Peyer's patch (tissue), 4 donors: ENCODE data around the gene CENPA. TPM values are rescaled to one million over a fixed set of nuclear protein-coding genes. Genes with fewer than 3 reads are reported as not detected.

Source experiments
- DNase-seq, 3 donors: peaks; one replicate each; pipeline ENCODE4 v3.0.0-alpha.2; 2017 to 2019
- H3K27ac ChIP-seq, 4 donors: fragments of 200-600 bp; sonication (generic); one replicate each; pipeline ENCODE4 v1.5.1; 2016 to 2019
- H3K27me3 ChIP-seq, 2 donors: fragments of 200-600 bp; sonication (generic); one replicate each; pipeline ENCODE4 v1.5.1; 2019
- H3K36me3 ChIP-seq, 3 donors: fragments of 200-600 bp; sonication (generic); one replicate each; pipeline ENCODE4 v1.5.1; 2016 to 2019
- H3K4me1 ChIP-seq, 4 donors: fragments of 200-600 bp; sonication (generic); one replicate each; pipeline ENCODE4 v1.5.1; 2016 to 2019
- H3K4me3 ChIP-seq, 4 donors: fragments of 200-600 bp; sonication (generic); 1 replicate in 3 of 4; 2 replicates in 1 of 4; pipeline ENCODE4 v1.5.1; 2016 to 2019; ENCODE audit warnings: mild to moderate bottlenecking in 1 of 4
- H3K9me3 ChIP-seq, 4 donors: fragments of 200-600 bp; sonication (generic); one replicate each; pipeline ENCODE4 v1.5.1; 2016 to 2019; ENCODE audit warnings: mild to moderate bottlenecking in 1 of 4
- POLR2A ChIP-seq, 2 donors: fragments of 450-650 bp; IDR thresholded peaks; one replicate each; pipeline ENCODE4 v1.5.1; 2017; ENCODE audit warnings: antibody characterized with exemption in 2 of 2, mild to moderate bottlenecking in 2 of 2, moderate library complexity in 2 of 2
- total RNA-seq, 4 donors: library from RNA; depleted of rRNA; stranded (reverse); fragments of >200 nt; gene quantifications; one replicate each; pipeline ENCODE4 v1.1.0, GENCODE V29; 2016
- TF ChIP-seq, protein P1 (sequence below), 6 experiments: fragments of 450-650 bp in 4 of 6; fragments of 200-600 bp in 2 of 6; sonication (generic) in 1 of 6; IDR thresholded peaks; one replicate each; pipeline ENCODE4 v1.5.1; 2017 to 2019; ENCODE audit warnings: antibody characterized with exemption in 6 of 6, mild to moderate bottlenecking in 3 of 6, moderate library complexity in 1 of 6

The CENPA gene
- 1 to 10 TPM in 2 of 4 donors, not detected in 2; 1.6 to 2.1 TPM for total RNA-seq

DNA sequence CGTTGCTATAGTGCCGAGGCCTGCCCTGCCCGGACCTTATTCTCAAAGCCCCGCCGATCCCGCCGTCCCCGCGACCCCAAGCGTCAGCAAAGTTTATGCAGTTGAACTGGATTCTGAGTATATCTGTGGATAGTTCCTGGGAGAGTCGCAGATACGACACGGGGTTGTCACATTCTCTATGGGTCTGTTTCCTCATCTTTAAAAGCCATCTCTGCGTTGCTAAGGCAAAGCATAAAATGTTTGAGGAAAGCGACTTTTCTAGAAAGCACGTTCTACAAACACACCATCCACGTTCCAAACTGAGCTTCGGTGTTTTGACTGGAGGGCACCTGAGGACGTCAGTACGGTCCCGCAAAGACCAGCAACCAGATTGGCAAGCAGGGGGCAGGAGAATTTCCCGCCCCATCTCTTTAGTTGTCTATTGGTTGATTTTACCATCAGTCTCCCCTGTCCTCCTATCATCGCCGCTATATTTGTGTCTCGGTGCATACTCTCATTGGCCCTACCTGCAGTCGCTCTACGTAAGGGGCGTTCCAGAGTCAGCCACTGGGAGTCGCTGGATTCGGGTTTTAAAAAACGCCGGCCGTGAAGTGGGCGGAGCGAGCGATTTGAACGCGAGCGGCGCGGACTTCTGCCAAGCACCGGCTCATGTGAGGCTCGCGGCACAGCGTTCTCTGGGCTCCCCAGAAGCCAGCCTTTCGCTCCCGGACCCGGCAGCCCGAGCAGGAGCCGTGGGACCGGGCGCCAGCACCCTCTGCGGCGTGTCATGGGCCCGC is at the start of gene CENPA:
Gene CENPA (plus strand): TSS at position 626 of the 776 bp plus-strand sequence. CDS start 141 bp downstream, at position 767.
- peaks cover 0 to 4% (median 0%) of the 10 kb centered on the region in 3 donors for H3K36me3 ChIP-seq
- peak within 1 kb of the TSS; percentile 61 to 74 (median 71) for H3K4me3 ChIP-seq
- no peaks in the 10 kb centered on the region for H3K9me3 ChIP-seq
- peak; percentile 95 to 99 (median 97) for DNase-seq
- TF ChIP-seq, protein P1, sequence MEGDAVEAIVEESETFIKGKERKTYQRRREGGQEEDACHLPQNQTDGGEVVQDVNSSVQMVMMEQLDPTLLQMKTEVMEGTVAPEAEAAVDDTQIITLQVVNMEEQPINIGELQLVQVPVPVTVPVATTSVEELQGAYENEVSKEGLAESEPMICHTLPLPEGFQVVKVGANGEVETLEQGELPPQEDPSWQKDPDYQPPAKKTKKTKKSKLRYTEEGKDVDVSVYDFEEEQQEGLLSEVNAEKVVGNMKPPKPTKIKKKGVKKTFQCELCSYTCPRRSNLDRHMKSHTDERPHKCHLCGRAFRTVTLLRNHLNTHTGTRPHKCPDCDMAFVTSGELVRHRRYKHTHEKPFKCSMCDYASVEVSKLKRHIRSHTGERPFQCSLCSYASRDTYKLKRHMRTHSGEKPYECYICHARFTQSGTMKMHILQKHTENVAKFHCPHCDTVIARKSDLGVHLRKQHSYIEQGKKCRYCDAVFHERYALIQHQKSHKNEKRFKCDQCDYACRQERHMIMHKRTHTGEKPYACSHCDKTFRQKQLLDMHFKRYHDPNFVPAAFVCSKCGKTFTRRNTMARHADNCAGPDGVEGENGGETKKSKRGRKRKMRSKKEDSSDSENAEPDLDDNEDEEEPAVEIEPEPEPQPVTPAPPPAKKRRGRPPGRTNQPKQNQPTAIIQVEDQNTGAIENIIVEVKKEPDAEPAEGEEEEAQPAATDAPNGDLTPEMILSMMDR (IDR thresholded peaks at IDR 0.05): peak; percentile 32 to 66 (median 46)
- peak in 1 of 2 donors; percentile 2 for TF ChIP-seq POLR2A (IDR thresholded peaks at IDR 0.05)
- H3K27ac ChIP-seq: peak within 1 kb of the TSS in 3 of 4 donors; percentile 6 to 62 (median 40)
- H3K27me3 ChIP-seq: no peaks in the 10 kb centered on the region
- no peaks in the 10 kb centered on the region for H3K4me1 ChIP-seq

DNA sequence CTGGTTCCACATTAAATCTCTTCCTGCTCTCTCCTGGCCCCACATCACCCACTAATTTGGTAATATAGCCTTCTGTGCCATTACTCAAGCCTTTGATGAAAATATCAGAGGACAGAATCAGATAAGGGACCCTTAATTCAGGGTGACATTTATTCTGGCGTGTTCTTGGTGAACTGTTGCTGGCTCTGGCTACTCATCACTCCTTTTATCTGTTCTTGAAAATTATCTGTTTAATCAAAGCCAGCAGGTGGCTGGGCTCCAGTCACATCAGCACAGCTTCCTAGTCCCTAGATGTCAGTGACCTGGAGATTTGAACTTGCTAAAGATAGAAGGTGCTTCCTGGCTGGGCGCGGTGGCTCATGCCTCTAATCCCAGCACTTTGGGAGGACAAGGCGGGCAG is 48.6 kb upstream of the CENPA start:
- DNase-seq: no peak
- no peak for TF ChIP-seq POLR2A (IDR thresholded peaks at IDR 0.05)
- TF ChIP-seq, protein P1 (IDR thresholded peaks at IDR 0.05): no peak
- Histone ChIP-seq H3K4me1 (no peaks in the 10 kb centered on the region), H3K4me3 (no peak overlapping the region), H3K27me3 (no peaks in the 10 kb centered on the region), H3K27ac (no peak overlapping the region), H3K36me3 (no peaks in the 10 kb centered on the region), H3K9me3 (no peaks in the 10 kb centered on the region)

DNA sequence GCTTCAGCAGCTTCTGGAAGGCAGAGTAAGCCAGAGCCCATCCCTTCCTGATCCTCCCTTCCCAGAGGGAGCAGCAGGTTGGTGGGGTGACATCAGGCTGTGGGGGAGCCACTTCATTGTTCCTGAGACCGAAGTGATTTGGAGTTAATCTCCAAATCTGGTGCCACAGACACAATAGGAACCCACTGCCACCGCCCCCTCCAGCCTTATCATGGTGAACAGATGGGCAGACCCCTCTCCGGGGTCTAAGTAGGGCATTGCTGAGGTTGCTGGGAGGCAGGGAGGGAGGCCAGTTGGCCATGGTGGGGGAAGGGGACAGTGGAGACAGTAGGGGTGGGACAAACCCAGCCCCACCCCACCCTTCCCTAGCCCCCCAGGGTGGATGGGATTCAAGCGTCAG is 47.4 kb upstream of the CENPA start:
- TF ChIP-seq, protein P1 (IDR thresholded peaks at IDR 0.05): no peak
- no peak for TF ChIP-seq POLR2A (IDR thresholded peaks at IDR 0.05)
- Histone ChIP-seq H3K4me1 (no peaks in the 10 kb centered on the region), H3K4me3 (no peak overlapping the region), H3K36me3 (no peaks in the 10 kb centered on the region), H3K27me3 (no peaks in the 10 kb centered on the region), H3K27ac (no peak overlapping the region), H3K9me3 (no peaks in the 10 kb centered on the region)
- no peak for DNase-seq

DNA sequence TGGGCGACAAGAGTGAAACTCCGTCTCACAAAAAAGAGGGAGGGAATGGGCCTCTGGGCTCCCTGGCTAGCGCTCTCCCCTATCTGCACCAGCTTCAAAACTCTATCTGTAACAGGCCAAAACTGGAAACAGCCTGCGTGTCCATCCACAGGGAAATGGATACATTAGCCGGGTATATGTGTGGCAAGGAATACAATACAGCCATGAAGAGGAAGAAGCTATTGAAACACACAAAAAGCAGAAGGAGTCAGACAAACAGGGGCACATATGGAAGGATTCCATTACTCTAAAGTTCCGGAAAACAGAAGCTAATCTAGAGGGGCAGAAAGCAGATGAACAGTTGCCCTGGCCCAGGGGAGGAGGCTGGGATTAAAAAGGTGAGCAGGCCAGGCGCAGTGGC is 46.3 kb upstream of the CENPA start:
- no peaks in the 10 kb centered on the region for H3K4me1 ChIP-seq
- no peak for DNase-seq
- TF ChIP-seq POLR2A (IDR thresholded peaks at IDR 0.05): no peak
- TF ChIP-seq, protein P1 (IDR thresholded peaks at IDR 0.05): no peak
- no peak overlapping the region for H3K27ac ChIP-seq
- no peaks in the 10 kb centered on the region for H3K36me3 ChIP-seq
- H3K4me3 ChIP-seq: no peak overlapping the region
- H3K27me3 ChIP-seq: no peaks in the 10 kb centered on the region
- H3K9me3 ChIP-seq: no peaks in the 10 kb centered on the region

DNA sequence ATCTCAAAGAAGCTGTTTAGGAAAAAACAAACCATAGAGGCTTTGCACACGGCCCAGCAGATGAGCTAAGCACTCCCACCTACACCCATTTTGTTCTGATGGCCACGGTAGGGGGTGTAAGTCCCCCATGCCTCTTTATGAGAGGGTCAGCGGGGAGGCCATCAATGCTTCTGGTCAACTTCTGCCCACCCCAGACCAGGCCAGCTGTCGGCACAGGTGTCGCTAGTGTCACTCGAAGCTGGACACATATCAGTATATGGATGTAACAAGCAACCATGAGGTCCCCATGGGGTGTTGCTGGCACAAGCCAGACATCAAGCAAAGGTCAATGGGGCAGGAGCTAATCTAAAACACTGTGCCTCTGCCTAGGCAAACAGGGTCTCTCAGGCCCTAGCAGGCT is 45.5 kb upstream of the CENPA start:
- TF ChIP-seq POLR2A (IDR thresholded peaks at IDR 0.05): no peak
- TF ChIP-seq, protein P1 (IDR thresholded peaks at IDR 0.05): no peak
- Histone ChIP-seq H3K36me3 (no peaks in the 10 kb centered on the region), H3K9me3 (no peaks in the 10 kb centered on the region), H3K27ac (no peak overlapping the region), H3K4me3 (no peak overlapping the region), H3K27me3 (no peaks in the 10 kb centered on the region), H3K4me1 (no peaks in the 10 kb centered on the region)
- DNase-seq: no peak
